SK-N-SH treated with all-trans-retinoic acid at 6 μM for 48 hours (cell line): ENCODE measurements around the gene RER1.

ENCODE experiments used
- ARNTL ChIP-seq: fragments of 450-650 bp; formaldehyde crosslinking; IDR thresholded peaks from 2 replicates; pipeline ENCODE4 v1.5.0; 2020; ENCODE audit warnings: low read depth, mild to moderate bottlenecking, moderate library complexity, borderline replicate concordance
- GLIS3 ChIP-seq: fragments of 250-450 bp; sonication (Bioruptor Pico); IDR thresholded peaks from 2 replicates; pipeline ENCODE4 v1.5.0; 2020; ENCODE audit warnings: mild to moderate bottlenecking, moderate library complexity
- ISL1 ChIP-seq: fragments of 250-450 bp; sonication (Bioruptor Pico); IDR thresholded peaks from 2 replicates; pipeline ENCODE4 v2.1.2; 2022; ENCODE audit warnings: mild to moderate bottlenecking, moderate library complexity
- PPARA ChIP-seq: fragments of 250-450 bp; sonication (Bioruptor Pico); IDR thresholded peaks from 2 replicates; pipeline ENCODE4 v1.5.0; 2020; ENCODE audit warnings: mild to moderate bottlenecking, borderline replicate concordance
- SNAI2 ChIP-seq: fragments of 250-450 bp; sonication (Bioruptor Pico); IDR thresholded peaks from 2 replicates; pipeline ENCODE4 v1.5.0; 2020; ENCODE audit warnings: mild to moderate bottlenecking, moderate library complexity
- TCF4 ChIP-seq: fragments of 250-450 bp; sonication (Bioruptor Pico); IDR thresholded peaks from 2 replicates; pipeline ENCODE4 v1.8.0; 2021; ENCODE audit warnings: mild to moderate bottlenecking, moderate library complexity, borderline replicate concordance
- ZFP3 ChIP-seq: fragments of 250-450 bp; sonication (Bioruptor Pico); IDR thresholded peaks from 2 replicates; pipeline ENCODE4 v1.5.0; 2020; ENCODE audit warnings: mild to moderate bottlenecking, moderate library complexity
- ZFP30 ChIP-seq: fragments of 450-650 bp; formaldehyde crosslinking; IDR thresholded peaks from 2 replicates; pipeline ENCODE4 v1.5.0; 2022; ENCODE audit warnings: mild to moderate bottlenecking, moderate library complexity
- ZNF70 ChIP-seq: fragments of 450-650 bp; formaldehyde crosslinking; IDR thresholded peaks from 2 replicates; pipeline ENCODE4 v1.5.0; 2020; ENCODE audit warnings: mild to moderate bottlenecking, moderate library complexity
- ZNF8 ChIP-seq: fragments of 450-650 bp; formaldehyde crosslinking; IDR thresholded peaks from 2 replicates; pipeline ENCODE4 v1.5.0; 2020; ENCODE audit warnings: mild to moderate bottlenecking, moderate library complexity
- TF ChIP-seq, protein P1 (sequence below): fragments of 250-450 bp; sonication (Bioruptor Pico); IDR thresholded peaks from 2 replicates; pipeline ENCODE4 v1.8.0; 2021; ENCODE audit warnings: low read depth, mild to moderate bottlenecking, moderate library complexity, borderline replicate concordance
- TF ChIP-seq, protein P2 (sequence below): fragments of 250-450 bp; sonication (Bioruptor Pico); IDR thresholded peaks from 2 replicates; pipeline ENCODE4 v1.5.1; 2020; ENCODE audit warnings: low read depth, mild to moderate bottlenecking, moderate library complexity
- TF ChIP-seq, protein P3 (sequence below): fragments of 250-450 bp; sonication (Bioruptor Pico); IDR thresholded peaks from 2 replicates; pipeline ENCODE4 v1.8.0; 2020; ENCODE audit warnings: mild to moderate bottlenecking, moderate library complexity, borderline replicate concordance

DNA sequence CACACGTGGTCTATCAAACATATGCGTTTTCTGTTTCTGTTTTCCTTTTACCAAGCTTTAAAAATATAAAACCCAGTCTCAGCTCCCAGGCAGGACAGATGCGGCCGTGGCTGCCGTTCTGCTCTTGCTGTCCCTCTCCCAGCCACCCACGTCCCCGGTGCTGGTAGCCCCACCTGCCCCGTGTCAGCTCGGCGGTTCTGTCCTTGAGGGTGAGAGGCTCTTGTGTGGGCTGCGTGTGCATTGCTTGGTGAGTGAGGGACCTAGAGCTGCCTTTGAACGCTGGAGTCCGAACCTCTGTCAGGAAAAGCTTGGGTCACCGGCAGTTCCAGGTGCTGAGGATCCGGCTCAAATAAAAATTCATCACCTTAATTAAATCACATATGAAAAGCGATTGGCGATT is 4.4 kb downstream of the RER1 start:
- TF ChIP-seq, protein P1, sequence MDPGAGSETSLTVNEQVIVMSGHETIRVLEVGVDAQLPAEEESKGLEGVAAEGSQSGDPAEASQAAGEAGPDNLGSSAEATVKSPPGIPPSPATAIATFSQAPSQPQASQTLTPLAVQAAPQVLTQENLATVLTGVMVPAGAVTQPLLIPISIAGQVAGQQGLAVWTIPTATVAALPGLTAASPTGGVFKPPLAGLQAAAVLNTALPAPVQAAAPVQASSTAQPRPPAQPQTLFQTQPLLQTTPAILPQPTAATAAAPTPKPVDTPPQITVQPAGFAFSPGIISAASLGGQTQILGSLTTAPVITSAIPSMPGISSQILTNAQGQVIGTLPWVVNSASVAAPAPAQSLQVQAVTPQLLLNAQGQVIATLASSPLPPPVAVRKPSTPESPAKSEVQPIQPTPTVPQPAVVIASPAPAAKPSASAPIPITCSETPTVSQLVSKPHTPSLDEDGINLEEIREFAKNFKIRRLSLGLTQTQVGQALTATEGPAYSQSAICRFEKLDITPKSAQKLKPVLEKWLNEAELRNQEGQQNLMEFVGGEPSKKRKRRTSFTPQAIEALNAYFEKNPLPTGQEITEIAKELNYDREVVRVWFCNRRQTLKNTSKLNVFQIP (CRISPR knock-in tag): no peak
- TF ChIP-seq, protein P2, sequence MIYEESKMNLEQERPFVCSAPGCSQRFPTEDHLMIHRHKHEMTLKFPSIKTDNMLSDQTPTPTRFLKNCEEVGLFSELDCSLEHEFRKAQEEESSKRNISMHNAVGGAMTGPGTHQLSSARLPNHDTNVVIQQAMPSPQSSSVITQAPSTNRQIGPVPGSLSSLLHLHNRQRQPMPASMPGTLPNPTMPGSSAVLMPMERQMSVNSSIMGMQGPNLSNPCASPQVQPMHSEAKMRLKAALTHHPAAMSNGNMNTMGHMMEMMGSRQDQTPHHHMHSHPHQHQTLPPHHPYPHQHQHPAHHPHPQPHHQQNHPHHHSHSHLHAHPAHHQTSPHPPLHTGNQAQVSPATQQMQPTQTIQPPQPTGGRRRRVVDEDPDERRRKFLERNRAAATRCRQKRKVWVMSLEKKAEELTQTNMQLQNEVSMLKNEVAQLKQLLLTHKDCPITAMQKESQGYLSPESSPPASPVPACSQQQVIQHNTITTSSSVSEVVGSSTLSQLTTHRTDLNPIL (CRISPR knock-in tag): no peak
- TF ChIP-seq, protein P3, sequence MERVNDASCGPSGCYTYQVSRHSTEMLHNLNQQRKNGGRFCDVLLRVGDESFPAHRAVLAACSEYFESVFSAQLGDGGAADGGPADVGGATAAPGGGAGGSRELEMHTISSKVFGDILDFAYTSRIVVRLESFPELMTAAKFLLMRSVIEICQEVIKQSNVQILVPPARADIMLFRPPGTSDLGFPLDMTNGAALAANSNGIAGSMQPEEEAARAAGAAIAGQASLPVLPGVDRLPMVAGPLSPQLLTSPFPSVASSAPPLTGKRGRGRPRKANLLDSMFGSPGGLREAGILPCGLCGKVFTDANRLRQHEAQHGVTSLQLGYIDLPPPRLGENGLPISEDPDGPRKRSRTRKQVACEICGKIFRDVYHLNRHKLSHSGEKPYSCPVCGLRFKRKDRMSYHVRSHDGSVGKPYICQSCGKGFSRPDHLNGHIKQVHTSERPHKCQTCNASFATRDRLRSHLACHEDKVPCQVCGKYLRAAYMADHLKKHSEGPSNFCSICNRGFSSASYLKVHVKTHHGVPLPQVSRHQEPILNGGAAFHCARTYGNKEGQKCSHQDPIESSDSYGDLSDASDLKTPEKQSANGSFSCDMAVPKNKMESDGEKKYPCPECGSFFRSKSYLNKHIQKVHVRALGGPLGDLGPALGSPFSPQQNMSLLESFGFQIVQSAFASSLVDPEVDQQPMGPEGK (CRISPR knock-in tag): no peak
- TF ChIP-seq ZNF70 (CRISPR knock-in tag) (no peak), PPARA (CRISPR knock-in tag) (no peak), GLIS3 (CRISPR knock-in tag) (no peak), ARNTL (CRISPR knock-in tag) (no peak), ZNF8 (CRISPR knock-in tag) (no peak), ZFP30 (CRISPR knock-in tag) (no peak), ISL1 (CRISPR knock-in tag) (no peak), TCF4 (CRISPR knock-in tag) (no peak), ZFP3 (no peak), SNAI2 (CRISPR knock-in tag) (no peak)
